ENCODE data around the gene ARMC5.

- TF ChIP-seq CTCF (conservative IDR thresholded peaks at IDR 0.05) (no peak), ZFX (IDR thresholded peaks at IDR 0.05) (no peak)
Observed at GRCh38 chr16:31496670-31497069, 37.4 kb downstream of the ARMC5 start.
